AG04449 (cell line): Measurements from ENCODE around the gene CFAP20DC.
"Not testable (repeated sequence)": the region's sequence is repeated elsewhere in the genome, so short reads cannot be mapped to it uniquely, and the experiment has no call there.

ENCODE experiments used
- CTCF ChIA-PET: fragments of 350-600 bp; formaldehyde crosslinking; extraction: SDS; loops from one replicate; lab custom pipeline; 2021; ENCODE audit warnings: antibody characterized with exemption; lab: Yijun Ruan, JAX
- POLR2A ChIA-PET: fragments of 400-600, 350-600 bp; formaldehyde crosslinking; extraction: SDS; loops from one replicate; lab custom pipeline; 2020; ENCODE audit warnings: antibody characterized with exemption, inconsistent platforms; lab: Yijun Ruan, JAX
- DNase-seq: peaks from one replicate; pipeline ENCODE4 v3.0.0-alpha.2; 2010; ENCODE audit warnings: low read depth, low spot score
- H3K4me3 ChIP-seq: 2 replicates; pipeline ENCODE4 v1.5.1; 2011; ENCODE audit warnings: low read depth, mild to moderate bottlenecking, control low read depth, low read length
- TF ChIP-seq, protein P1 (sequence below): IDR thresholded peaks from one replicate; pipeline ENCODE4 v1.5.1; 2011; ENCODE audit warnings: mild to moderate bottlenecking, moderate library complexity, low read length, control low read depth, inconsistent platforms; ENCODE audit not compliant: insufficient read depth; ENCODE audit errors: missing control alignments

The CFAP20DC gene

DNA sequence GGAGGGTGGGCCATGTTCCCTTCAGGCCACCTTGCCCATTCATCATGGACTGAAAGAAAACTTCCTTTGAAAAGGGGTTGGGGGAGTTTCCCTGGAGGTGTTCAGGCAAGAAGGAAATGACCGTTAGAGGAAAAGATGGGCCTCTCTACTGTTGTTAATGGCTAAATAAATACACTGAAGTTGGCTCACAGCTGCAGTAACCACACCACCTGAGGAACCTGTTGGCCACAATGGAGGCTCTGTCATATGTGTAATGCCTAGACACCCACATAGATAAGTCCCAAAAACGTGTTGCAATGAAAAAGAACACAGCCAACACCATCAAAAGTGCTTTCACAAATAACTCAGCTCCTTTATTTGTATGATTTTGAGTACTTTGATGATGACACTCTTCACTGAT is 345.1 kb downstream of the CFAP20DC start:
- POLR2A ChIA-PET = no interaction called here
- CTCF ChIA-PET = no interaction called here
- TF ChIP-seq, protein P1, sequence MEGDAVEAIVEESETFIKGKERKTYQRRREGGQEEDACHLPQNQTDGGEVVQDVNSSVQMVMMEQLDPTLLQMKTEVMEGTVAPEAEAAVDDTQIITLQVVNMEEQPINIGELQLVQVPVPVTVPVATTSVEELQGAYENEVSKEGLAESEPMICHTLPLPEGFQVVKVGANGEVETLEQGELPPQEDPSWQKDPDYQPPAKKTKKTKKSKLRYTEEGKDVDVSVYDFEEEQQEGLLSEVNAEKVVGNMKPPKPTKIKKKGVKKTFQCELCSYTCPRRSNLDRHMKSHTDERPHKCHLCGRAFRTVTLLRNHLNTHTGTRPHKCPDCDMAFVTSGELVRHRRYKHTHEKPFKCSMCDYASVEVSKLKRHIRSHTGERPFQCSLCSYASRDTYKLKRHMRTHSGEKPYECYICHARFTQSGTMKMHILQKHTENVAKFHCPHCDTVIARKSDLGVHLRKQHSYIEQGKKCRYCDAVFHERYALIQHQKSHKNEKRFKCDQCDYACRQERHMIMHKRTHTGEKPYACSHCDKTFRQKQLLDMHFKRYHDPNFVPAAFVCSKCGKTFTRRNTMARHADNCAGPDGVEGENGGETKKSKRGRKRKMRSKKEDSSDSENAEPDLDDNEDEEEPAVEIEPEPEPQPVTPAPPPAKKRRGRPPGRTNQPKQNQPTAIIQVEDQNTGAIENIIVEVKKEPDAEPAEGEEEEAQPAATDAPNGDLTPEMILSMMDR = no peak
- no peak for DNase-seq
- no peak overlapping the region for H3K4me3 ChIP-seq

DNA sequence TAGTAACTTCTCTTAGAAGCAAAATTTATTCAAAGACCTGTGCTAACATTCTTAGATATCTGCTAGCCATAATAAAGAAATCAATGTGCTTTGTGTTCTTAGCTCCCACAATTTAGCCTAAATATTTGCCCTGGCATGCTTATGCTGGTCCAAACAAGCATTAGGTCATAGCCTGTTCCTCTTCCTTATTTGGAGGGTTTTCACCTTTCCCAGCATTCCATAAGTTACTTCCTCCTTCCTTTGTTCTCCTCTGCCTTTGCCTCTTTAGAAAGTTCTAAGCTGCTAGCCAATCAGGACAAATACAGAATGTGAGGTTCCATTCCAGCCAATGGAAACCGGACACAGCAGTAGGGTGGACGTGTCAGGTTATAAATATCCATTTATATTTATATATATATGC is 345.5 kb downstream of the CFAP20DC start:
- H3K4me3 ChIP-seq, POLR2A ChIA-PET, CTCF ChIA-PET, DNase-seq: not testable (repeated sequence)

DNA sequence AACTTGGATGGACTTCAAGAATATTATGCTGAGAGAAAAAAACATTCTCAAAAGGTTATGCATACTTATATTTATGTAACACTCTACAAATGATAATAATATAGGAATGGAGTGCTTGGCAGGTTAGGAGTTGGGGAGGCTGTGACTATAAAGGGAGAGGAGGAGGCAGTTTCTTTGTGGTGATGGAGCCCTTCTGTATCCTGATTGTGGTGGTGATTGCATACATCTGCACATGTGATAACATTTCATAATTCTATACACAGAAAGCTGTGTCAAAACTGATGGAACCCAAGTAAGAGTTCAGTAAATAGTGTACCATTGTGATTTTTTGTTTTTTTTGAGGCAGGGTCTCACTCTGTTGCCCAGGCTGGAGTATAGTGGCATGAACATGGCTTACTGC is 351.6 kb downstream of the CFAP20DC start:
- ChIA-PET POLR2A (no interaction called here), CTCF (no interaction called here)
- no peak overlapping the region for H3K4me3 ChIP-seq
- no peak for DNase-seq
- TF ChIP-seq, protein P1 = no peak

DNA sequence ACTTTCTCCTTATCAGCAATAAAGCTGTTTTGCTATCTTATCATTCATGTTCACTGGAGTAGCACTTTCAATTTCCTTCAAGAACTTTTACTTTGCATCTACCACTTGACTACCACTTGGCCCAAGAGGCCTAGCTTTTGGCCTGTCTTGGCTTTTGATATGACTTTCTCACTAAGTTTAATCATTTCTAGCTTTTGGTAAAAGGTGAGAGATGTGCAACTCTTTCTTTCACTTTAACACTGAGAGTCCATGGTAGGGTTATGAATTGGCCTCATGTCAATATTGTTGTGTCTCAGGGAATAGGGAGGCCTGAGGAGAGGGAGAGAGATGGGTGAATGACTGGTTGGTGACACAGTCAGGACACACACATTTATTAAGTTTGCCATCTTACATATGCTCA is 352.3 kb downstream of the CFAP20DC start:
- CTCF ChIA-PET = no interaction called here

DNA sequence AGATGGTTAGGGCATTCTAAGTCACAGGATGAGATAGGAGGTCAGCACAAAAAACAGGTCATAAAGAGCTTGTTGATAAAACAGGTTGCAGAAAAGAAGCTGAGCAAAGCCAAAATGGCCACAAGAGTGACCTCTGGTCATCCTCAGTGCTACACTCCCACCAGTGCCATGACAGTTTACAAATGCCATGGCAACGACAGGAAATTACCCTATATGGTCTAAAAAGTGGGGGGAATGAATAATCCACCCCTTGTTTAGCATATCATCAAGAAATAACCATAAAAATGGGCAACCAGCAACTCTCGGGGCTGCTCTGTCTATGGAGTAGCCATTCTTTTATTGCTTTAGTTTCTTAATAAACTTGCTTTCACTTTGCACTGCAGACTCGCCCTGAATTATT is 353.0 kb downstream of the CFAP20DC start:
- H3K4me3 ChIP-seq, POLR2A ChIA-PET, DNase-seq, CTCF ChIA-PET: not testable (repeated sequence)

More for the DNA sequence above, 352.3 kb downstream of the CFAP20DC start:
- no peak for DNase-seq
- POLR2A ChIA-PET = no interaction called here
- no peak overlapping the region for H3K4me3 ChIP-seq
- TF ChIP-seq, protein P1 = no peak

DNA sequence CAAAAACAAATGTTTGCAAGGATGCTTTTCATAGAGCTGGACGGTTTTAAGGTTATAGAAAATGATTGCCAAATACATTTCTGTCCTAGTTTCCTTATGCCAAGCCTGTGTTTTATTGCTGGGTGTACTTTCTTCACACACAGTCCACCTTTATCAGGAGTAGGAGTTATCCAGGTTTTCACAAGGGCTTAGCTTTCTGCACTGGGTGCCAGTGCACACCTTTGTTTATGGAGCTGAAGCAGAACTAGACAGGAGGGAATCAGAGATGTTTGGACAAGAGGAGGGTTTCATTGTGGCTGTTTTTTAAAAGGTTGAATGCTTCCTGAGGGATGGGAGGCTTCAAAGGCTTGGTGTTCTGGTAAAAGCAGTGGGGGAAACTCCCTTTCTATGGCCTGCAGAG is 353.7 kb downstream of the CFAP20DC start:
- POLR2A ChIA-PET = no interaction called here

DNA sequence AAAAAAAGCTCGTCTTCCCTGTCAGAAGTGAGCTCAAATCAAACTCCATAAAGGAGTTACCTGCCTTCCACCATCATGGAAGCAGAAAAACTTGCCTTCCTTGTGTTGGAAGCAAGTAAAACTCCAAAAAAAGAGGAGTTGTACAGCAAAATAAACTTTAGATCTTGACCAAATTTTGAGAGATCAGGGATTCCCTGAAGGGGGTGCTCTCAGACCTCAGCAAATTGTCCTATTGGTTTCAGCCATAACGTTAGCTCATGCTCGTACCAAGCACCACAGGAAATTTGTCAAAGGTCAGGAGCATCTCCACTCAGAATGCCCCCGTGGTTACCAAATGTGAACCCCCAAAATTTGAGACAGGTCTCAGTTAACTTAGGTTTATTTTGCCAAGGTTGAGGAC is 354.5 kb downstream of the CFAP20DC start:
- H3K4me3 ChIP-seq, DNase-seq, CTCF ChIA-PET, POLR2A ChIA-PET: not testable (repeated sequence)

More for the DNA sequence above, 353.7 kb downstream of the CFAP20DC start:
- H3K4me3 ChIP-seq = no peak overlapping the region
- TF ChIP-seq, protein P1 = no peak
- DNase-seq = no peak
- CTCF ChIA-PET = no interaction called here

DNA sequence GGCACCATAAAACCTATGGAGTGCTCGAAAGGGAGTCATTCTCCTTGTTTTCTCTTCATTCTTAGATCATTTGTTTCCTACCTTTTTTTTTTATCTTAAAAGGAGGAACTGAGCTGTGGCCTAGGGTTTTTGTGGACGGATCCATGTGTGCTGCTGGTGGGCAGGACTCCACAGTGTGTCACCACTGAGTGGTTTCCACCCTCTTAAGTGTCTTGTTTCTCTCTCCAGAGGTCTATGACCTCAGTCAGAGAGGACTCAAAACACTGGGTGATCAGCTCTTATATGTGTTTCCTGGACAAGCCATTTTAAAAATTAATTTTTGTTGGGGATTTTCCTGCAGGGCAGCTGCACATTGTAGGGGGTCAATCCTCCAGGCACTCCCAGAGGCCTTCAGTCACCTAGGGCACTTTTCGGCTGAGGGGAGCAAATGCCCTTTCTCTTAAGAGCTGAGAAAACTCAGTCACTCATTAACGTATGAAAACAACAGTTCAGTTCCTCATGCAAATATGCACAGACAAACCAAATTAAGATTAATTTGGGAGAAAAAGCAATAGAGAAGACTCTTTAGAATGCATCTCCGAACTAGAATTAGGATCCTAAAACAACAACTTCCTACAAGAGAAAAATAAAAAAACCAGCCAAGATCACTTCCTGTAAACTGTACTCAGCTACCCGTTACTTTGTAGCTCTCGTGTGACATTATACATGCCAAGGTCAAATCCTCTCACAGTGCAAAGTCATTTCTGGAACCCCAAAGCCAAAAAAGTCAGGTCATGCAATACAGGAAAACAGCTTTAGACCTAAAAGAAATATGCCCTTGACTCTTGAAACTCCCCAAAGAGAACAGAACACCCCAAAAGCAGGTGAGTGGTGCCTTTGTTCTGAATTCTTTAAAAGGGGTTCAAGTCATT is 355.6 kb downstream of the CFAP20DC start:
- no peak overlapping the region for H3K4me3 ChIP-seq
- DNase-seq = no peak
- POLR2A ChIA-PET = no interaction called here
- CTCF ChIA-PET = no interaction called here
- TF ChIP-seq, protein P1 = no peak
